Nephron (organoid): Measurements from ENCODE around the gene KIR2DL3.
"Not testable (repeated sequence)": the region's sequence is repeated elsewhere in the genome, so short reads cannot be mapped to it uniquely, and the experiment has no call there.

Experiments
- H3K27ac Mint-ChIP-seq, 3 experiments: 2 replicates each; pipeline ENCODE4 v1.8.0; 2020; ENCODE audit warnings: mixed read lengths in 3 of 3, mild to moderate bottlenecking in 2 of 3, moderate library complexity in 1 of 3
- H3K27me3 Mint-ChIP-seq: 2 replicates; pipeline ENCODE4 v1.8.0; 2021; ENCODE audit warnings: low read depth, mild to moderate bottlenecking, moderate library complexity, mixed read lengths
- H3K36me3 Mint-ChIP-seq: 2 replicates; pipeline ENCODE4 v1.8.0; 2020; ENCODE audit warnings: low read depth, mixed read lengths
- H3K4me1 Mint-ChIP-seq: 2 replicates; pipeline ENCODE4 v1.8.0; 2020; ENCODE audit warnings: mixed read lengths
- H3K4me3 Mint-ChIP-seq, 3 experiments: 2 replicates each; pipeline ENCODE4 v1.8.0; 2020; ENCODE audit warnings: mild to moderate bottlenecking in 3 of 3, mixed read lengths in 3 of 3, moderate library complexity in 2 of 3
- H3K9me3 Mint-ChIP-seq: 2 replicates; pipeline ENCODE4 v1.8.0; 2020; ENCODE audit warnings: mixed read lengths
- TF ChIP-seq, protein P1 (sequence below), 3 experiments: fragments of 200-600 bp; sonication (generic); IDR thresholded peaks; one replicate each; pipeline ENCODE4 v1.5.0; 2021; ENCODE audit warnings: antibody characterized with exemption in 3 of 3; ENCODE audit not compliant: unreplicated experiment in 3 of 3

KIR2DL3 gene

DNA sequence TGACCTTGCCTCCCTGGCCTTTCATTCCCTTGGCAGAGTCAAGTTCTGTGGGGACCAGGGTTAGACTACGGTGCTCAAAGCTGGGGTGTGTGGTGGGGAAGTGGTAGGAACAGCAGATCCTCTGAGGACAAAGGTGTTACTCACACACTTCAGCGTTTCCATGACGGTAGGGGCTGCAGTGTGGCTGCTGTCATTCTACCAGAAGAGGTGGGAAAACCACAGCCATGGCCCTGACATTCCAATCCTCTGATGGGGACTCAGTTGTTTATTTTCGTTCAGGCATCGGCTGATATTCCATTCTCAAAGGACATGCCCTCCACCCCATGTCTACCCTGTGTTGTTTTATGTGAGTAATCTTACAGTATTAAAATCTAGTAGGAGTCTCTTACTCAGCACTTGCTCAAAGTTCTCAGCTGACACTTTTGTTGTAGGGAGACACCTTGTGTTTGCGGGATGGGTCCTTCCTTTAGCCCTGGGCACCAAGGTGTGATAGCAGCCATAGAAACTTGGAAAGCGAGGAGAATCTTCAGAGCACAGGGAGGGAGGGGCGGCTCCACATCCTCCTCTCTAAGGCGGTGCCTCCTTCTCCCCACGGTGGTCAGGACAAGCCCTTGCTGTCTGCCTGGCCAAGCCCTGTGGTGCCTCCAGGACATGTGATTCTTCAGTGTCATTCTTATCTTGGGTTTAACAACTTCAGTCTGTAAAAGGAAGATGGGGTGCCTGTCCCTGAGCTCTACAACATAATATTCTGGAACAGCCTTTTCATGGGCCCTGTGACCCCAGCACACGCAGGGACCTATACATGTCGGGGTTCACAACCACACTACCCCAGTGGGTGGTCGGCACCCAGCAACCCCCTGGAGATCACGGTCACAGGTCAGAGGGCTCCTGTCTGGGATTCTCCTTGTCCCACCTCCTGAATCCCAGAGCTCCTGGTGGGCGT lies 33.0 kb downstream of the KIR2DL3 start:
- H3K4me1 Mint-ChIP-seq, H3K27ac Mint-ChIP-seq: not testable (repeated sequence)
- H3K9me3 Mint-ChIP-seq, result peaks cover 70% of the 10 kb centered on the region

DNA sequence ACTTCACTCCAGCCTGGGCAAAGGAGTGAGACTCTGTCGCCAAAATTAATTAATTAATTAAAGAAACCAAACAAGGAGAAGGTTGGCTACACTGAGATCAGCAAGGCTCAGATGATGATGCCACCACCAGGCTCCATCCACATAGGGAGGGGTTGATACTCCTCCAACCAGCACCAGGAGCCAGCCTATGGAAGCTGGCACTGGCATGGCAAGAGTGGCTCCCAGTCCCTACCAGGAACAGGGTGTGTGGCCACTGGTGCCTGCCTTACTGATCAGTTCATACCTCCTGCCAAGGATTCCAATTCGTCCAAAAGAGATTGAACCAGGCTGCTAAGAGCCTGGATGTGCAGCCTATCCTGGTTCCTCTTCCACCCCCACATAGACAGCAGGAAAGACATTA lies 34.4 kb downstream of the KIR2DL3 start:
- Mint-ChIP-seq H3K36me3 (peaks cover 11% of the 10 kb centered on the region), H3K9me3 (peaks cover 68% of the 10 kb centered on the region)
- H3K27ac Mint-ChIP-seq, H3K4me1 Mint-ChIP-seq, H3K4me3 Mint-ChIP-seq, H3K27me3 Mint-ChIP-seq: not testable (repeated sequence)

More for the DNA sequence above, 33.0 kb downstream of the KIR2DL3 start:
- H3K36me3 Mint-ChIP-seq, result peaks cover 11% of the 10 kb centered on the region
- H3K4me3 Mint-ChIP-seq, H3K27me3 Mint-ChIP-seq: not testable (repeated sequence)

GRCh38 chr19:54775095-54775815 lies 36.9 kb downstream of the KIR2DL3 start:
- H3K27ac Mint-ChIP-seq, result not testable (repeated sequence)

GRCh38 chr19:54775830-54776229 lies 37.5 kb downstream of the KIR2DL3 start:
- H3K27me3 Mint-ChIP-seq, H3K4me1 Mint-ChIP-seq, H3K27ac Mint-ChIP-seq, H3K4me3 Mint-ChIP-seq, H3K36me3 Mint-ChIP-seq: not testable (repeated sequence)
- peaks cover 65% of the 10 kb centered on the region for H3K9me3 Mint-ChIP-seq

More at GRCh38 chr19:54775095-54775815, 36.9 kb downstream of the KIR2DL3 start:
- H3K4me1 Mint-ChIP-seq, H3K27me3 Mint-ChIP-seq, H3K36me3 Mint-ChIP-seq, H3K4me3 Mint-ChIP-seq: not testable (repeated sequence)
- peaks cover 66% of the 10 kb centered on the region for H3K9me3 Mint-ChIP-seq

DNA sequence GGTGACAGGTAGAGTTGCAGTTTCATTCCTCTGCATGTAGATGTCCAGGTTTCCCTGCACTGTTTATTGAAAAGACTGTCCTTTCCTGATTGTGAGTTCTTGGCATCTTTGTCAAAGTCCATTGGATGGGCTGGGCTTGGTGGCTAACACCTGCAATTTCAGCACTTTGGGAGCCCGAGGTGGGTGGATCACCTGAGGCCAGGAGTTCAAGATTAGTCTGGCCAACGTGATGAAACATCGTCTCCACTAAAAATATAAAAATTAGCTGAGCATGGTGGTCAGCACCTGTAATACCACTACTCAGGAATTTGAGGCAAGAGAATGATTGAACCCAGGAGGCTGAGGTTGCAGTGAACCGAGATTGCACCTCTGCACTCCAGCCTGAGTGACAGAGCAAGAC lies 39.5 kb downstream of the KIR2DL3 start:
- H3K36me3 Mint-ChIP-seq, H3K4me3 Mint-ChIP-seq, H3K27ac Mint-ChIP-seq, H3K4me1 Mint-ChIP-seq, H3K27me3 Mint-ChIP-seq: not testable (repeated sequence)
- peaks cover 62% of the 10 kb centered on the region for H3K9me3 Mint-ChIP-seq

DNA sequence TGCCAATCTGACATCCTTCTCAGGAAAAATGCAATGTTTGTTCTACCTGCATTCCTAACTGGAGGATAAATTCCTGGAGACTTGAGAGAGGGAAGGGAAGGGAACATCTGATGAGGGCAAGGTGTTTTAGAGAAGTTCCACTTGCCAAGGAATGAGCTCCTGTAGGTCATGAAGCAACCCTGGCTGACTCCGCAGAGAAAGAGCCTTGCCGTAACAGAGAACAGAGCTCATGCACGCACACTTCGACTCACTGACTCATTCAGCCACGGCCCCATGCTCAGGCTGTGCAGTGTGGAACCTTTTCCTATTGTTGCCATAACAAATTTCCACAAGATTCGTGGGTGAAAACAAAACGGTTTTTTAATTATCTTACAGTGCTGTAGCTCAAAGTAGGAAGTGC lies 40.6 kb downstream of the KIR2DL3 start:
- not testable (repeated sequence) for H3K27ac Mint-ChIP-seq, H3K4me1 Mint-ChIP-seq, H3K4me3 Mint-ChIP-seq, H3K36me3 Mint-ChIP-seq, H3K27me3 Mint-ChIP-seq
- H3K9me3 Mint-ChIP-seq, result peaks cover 63% of the 10 kb centered on the region

DNA sequence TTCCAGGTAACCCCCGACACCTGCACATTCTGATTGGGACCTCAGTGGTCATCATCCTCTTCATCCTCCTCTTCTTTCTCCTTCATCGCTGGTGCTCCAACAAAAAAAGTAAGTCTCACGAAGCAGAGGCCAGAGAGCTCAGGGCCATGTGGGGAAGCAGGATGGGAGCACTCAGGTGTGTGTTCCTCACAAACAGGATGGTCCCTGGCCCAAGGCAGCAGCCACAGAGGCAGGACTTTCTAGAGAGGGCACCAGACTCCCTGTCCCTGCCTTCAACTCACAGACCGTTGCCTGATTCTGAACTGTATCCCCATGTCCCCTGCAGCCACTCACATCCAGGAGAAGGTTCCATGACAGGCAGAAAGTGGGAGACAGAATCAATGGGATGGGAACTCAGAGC lies 44.6 kb downstream of the KIR2DL3 start:
- H3K4me1 Mint-ChIP-seq, H3K27ac Mint-ChIP-seq, H3K4me3 Mint-ChIP-seq, H3K36me3 Mint-ChIP-seq, H3K27me3 Mint-ChIP-seq: not testable (repeated sequence)
- peaks cover 62% of the 10 kb centered on the region for H3K9me3 Mint-ChIP-seq

DNA sequence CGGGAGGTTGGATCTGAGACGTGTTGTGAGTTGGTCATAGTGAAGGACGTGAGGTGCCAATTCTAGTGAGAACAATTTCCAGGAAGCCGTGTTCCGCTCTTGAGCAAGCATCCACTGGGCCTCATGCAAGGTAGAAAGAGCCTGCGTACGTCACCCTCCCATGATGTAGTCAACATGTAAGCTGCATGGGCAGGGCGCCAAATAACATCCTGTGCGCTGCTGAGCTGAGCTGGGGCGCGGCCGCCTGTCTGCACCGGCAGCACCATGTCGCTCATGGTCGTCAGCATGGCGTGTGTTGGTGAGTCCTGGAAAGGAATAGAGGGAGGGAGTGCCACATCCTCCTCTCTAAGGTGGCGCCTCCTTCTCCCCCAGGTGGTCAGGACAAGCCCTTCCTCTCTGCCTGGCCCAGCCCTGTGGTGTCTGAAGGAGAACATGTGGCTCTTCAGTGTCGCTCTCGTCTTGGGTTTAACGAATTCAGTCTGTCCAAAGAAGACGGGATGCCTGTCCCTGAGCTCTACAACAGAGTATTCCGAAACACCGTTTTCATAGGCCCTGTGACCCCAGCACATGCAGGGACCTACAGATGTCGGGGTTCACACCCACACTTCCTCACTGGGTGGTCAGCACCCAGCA lies 47.9 kb downstream of the KIR2DL3 start:
- not testable (repeated sequence) for H3K4me3 Mint-ChIP-seq, H3K27me3 Mint-ChIP-seq, H3K36me3 Mint-ChIP-seq, H3K27ac Mint-ChIP-seq, H3K4me1 Mint-ChIP-seq
- H3K9me3 Mint-ChIP-seq, result peaks cover 63% of the 10 kb centered on the region

DNA sequence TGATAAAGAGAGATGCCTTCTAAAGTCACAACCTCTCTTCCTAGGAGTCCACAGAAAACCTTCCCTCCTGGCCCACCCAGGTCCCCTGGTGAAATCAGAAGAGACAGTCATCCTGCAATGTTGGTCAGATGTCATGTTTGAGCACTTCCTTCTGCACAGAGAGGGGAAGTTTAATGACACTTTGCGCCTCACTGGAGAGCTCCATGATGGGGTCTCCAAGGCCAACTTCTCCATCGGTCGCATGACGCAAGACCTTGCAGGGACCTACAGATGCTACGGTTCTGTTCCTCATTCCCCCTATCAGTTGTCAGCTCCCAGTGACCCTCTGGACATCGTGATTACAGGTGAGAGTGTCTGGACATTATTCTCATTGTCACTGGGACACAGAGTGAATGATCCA lies 49.8 kb downstream of the KIR2DL3 start:
- peaks cover 67% of the 10 kb centered on the region for H3K9me3 Mint-ChIP-seq
- not testable (repeated sequence) for H3K4me1 Mint-ChIP-seq, H3K27me3 Mint-ChIP-seq, H3K27ac Mint-ChIP-seq, H3K4me3 Mint-ChIP-seq, H3K36me3 Mint-ChIP-seq

GRCh38 chr19:54790711-54791110 lies 52.4 kb downstream of the KIR2DL3 start:
- TF ChIP-seq, protein P1, sequence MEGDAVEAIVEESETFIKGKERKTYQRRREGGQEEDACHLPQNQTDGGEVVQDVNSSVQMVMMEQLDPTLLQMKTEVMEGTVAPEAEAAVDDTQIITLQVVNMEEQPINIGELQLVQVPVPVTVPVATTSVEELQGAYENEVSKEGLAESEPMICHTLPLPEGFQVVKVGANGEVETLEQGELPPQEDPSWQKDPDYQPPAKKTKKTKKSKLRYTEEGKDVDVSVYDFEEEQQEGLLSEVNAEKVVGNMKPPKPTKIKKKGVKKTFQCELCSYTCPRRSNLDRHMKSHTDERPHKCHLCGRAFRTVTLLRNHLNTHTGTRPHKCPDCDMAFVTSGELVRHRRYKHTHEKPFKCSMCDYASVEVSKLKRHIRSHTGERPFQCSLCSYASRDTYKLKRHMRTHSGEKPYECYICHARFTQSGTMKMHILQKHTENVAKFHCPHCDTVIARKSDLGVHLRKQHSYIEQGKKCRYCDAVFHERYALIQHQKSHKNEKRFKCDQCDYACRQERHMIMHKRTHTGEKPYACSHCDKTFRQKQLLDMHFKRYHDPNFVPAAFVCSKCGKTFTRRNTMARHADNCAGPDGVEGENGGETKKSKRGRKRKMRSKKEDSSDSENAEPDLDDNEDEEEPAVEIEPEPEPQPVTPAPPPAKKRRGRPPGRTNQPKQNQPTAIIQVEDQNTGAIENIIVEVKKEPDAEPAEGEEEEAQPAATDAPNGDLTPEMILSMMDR (IDR thresholded peaks at IDR 0.05; ENCODE audit: unreplicated experiment in 3 of 3), result no peak
- peaks cover 2% of the 10 kb centered on the region for H3K36me3 Mint-ChIP-seq
- H3K27ac Mint-ChIP-seq, result no peak overlapping the region

More at GRCh38 chr19:54790711-54791110, 52.4 kb downstream of the KIR2DL3 start:
- Mint-ChIP-seq H3K27me3 (no peaks in the 10 kb centered on the region), H3K4me1 (no peaks in the 10 kb centered on the region), H3K9me3 (peaks cover 62% of the 10 kb centered on the region), H3K4me3 (no peak overlapping the region)
